ENCODE results near the gene MRPL58. TPM values are rescaled to one million over a fixed set of nuclear protein-coding genes. Genes with fewer than 3 reads are reported as not detected.
A peak's percentile ranks its signal among the peaks of the same experiment; 100 is the strongest.

The MRPL58 gene
- total RNA-seq, 1 experiment from 2014 or later, result 55.2 TPM

DNA sequence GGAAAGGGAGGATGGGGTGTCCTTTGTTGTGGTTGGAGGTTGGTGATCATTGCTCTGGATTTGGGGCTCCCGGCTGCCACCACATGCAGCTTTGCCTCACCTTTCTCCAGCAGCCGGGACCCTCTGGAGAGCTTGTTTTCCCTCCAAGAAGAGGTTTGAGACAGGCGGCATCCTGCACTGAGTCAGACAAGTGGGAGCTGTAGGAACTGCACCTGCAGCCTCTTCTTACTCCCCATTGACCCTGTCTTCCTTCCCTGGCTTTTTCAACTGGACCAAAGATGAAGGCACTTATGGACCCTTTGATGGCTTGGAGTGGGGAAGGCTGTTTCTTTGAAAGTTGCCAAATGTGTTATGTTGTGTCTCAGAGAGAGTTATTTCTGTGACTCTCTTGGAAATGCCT lies 51.2 kb downstream of the MRPL58 start:
- Histone ChIP-seq H3K4me3 (ENCODE audit: low read depth in 2 of 2, low read length in 2 of 2) (no peak overlapping the region), H3K36me3 (ENCODE audit: control insufficient read depth, insufficient read depth, low read length) (0 out of 2 replicates have a peak, but pooled peaks cover 2% of the 10 kb centered on the region), H3K4me1 (ENCODE audit: control insufficient read depth, insufficient read depth, low read length) (no peaks in the 10 kb centered on the region), H3K27ac (ENCODE audit: low read length) (no peak overlapping the region), H3K27me3 (ENCODE audit: control insufficient read depth, insufficient read depth, low read length) (no peaks in the 10 kb centered on the region), H3K9me3 (ENCODE audit: control insufficient read depth, insufficient read depth, low read depth, low read length) (no peaks in the 10 kb centered on the region)
- intact Hi-C loops (cut with micrococcal nuclease; ENCODE audit: unreplicated experiment), result no loop called here
- ATAC-seq (0 out of 2 replicates have a peak, but pooled peaks have one; percentile 44), DNase-seq (ENCODE audit: low read depth, low spot score) (no peak)
- POLR2A ChIA-PET, result no interaction called here
- CTCF ChIA-PET, result interaction anchor here (0.6 kb wide), 2 partner anchors 41 to 351 kb away, joined by 3 to 8 read pairs; no protein-coding TSS in a partner anchor
- in situ Hi-C loops (cut with HindIII; ENCODE audit: low pct_unique_long_range_greater_than_20kb, low sequenced_read_pairs), result no loop called here
- TF ChIP-seq, protein P1, sequence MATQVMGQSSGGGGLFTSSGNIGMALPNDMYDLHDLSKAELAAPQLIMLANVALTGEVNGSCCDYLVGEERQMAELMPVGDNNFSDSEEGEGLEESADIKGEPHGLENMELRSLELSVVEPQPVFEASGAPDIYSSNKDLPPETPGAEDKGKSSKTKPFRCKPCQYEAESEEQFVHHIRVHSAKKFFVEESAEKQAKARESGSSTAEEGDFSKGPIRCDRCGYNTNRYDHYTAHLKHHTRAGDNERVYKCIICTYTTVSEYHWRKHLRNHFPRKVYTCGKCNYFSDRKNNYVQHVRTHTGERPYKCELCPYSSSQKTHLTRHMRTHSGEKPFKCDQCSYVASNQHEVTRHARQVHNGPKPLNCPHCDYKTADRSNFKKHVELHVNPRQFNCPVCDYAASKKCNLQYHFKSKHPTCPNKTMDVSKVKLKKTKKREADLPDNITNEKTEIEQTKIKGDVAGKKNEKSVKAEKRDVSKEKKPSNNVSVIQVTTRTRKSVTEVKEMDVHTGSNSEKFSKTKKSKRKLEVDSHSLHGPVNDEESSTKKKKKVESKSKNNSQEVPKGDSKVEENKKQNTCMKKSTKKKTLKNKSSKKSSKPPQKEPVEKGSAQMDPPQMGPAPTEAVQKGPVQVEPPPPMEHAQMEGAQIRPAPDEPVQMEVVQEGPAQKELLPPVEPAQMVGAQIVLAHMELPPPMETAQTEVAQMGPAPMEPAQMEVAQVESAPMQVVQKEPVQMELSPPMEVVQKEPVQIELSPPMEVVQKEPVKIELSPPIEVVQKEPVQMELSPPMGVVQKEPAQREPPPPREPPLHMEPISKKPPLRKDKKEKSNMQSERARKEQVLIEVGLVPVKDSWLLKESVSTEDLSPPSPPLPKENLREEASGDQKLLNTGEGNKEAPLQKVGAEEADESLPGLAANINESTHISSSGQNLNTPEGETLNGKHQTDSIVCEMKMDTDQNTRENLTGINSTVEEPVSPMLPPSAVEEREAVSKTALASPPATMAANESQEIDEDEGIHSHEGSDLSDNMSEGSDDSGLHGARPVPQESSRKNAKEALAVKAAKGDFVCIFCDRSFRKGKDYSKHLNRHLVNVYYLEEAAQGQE (IDR thresholded peaks at IDR 0.05; ENCODE audit: insufficient read depth in 1 of 2, low read depth in 2 of 2, low read length in 1 of 2), result no peak
- TF ChIP-seq, protein P2, sequence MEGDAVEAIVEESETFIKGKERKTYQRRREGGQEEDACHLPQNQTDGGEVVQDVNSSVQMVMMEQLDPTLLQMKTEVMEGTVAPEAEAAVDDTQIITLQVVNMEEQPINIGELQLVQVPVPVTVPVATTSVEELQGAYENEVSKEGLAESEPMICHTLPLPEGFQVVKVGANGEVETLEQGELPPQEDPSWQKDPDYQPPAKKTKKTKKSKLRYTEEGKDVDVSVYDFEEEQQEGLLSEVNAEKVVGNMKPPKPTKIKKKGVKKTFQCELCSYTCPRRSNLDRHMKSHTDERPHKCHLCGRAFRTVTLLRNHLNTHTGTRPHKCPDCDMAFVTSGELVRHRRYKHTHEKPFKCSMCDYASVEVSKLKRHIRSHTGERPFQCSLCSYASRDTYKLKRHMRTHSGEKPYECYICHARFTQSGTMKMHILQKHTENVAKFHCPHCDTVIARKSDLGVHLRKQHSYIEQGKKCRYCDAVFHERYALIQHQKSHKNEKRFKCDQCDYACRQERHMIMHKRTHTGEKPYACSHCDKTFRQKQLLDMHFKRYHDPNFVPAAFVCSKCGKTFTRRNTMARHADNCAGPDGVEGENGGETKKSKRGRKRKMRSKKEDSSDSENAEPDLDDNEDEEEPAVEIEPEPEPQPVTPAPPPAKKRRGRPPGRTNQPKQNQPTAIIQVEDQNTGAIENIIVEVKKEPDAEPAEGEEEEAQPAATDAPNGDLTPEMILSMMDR (IDR thresholded peaks at IDR 0.05), result no peak
- TF ChIP-seq SIN3A (IDR thresholded peaks at IDR 0.05; ENCODE audit: borderline replicate concordance, insufficient read depth, low read depth, low read length), result no peak
- TF ChIP-seq TCF7L2 (IDR thresholded peaks at IDR 0.05; ENCODE audit: low read depth, low read length), result no peak
- no TSS peak for BruUV-seq (replicated peaks)

DNA sequence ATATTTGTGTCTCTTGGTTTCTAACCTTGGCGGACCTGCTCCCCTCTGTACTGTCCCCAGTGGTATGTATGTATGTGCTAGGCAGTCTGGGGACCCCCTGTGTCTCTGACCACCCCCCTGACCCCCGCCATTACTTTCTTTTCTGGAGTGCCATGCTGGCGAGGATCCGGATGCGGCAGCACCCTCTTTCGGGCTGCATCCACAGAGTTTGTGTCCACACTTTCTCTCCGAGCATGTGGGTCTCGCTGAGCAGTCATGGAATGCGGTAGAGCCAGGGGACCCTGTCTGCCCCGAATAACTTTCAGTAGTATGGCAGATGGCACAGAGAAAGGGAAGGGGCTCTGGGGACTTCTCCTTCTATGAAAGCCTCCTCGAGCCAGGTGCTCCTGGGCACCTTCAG lies 51.6 kb downstream of the MRPL58 start:
- Histone ChIP-seq H3K27me3 (ENCODE audit: control insufficient read depth, insufficient read depth, low read length) (no peaks in the 10 kb centered on the region), H3K36me3 (ENCODE audit: control insufficient read depth, insufficient read depth, low read length) (0 out of 2 replicates have a peak, but pooled peaks cover 2% of the 10 kb centered on the region), H3K27ac (ENCODE audit: low read length) (no peak overlapping the region), H3K4me1 (ENCODE audit: control insufficient read depth, insufficient read depth, low read length) (no peaks in the 10 kb centered on the region), H3K4me3 (ENCODE audit: low read depth in 2 of 2, low read length in 2 of 2) (no peak overlapping the region), H3K9me3 (ENCODE audit: control insufficient read depth, insufficient read depth, low read depth, low read length) (no peaks in the 10 kb centered on the region)
- DNase-seq (ENCODE audit: low read depth, low spot score) (no peak), ATAC-seq (no peak)
- CTCF ChIA-PET, result no interaction called here
- intact Hi-C loops (cut with micrococcal nuclease; ENCODE audit: unreplicated experiment) (no loop called here), in situ Hi-C loops (cut with HindIII; ENCODE audit: low pct_unique_long_range_greater_than_20kb, low sequenced_read_pairs) (no loop called here)
- BruUV-seq (replicated peaks), result TSS peak; percentile 47
- POLR2A ChIA-PET, result no interaction called here
- TF ChIP-seq SIN3A (IDR thresholded peaks at IDR 0.05; ENCODE audit: borderline replicate concordance, insufficient read depth, low read depth, low read length) (no peak), TCF7L2 (IDR thresholded peaks at IDR 0.05; ENCODE audit: low read depth, low read length) (no peak), POLR2AphosphoS5 (IDR thresholded peaks at IDR 0.05; ENCODE audit: low read depth, low read length) (no peak)
- TF ChIP-seq, protein P1 (IDR thresholded peaks at IDR 0.05; ENCODE audit: insufficient read depth in 1 of 2, low read depth in 2 of 2, low read length in 1 of 2), result no peak
- TF ChIP-seq, protein P2 (IDR thresholded peaks at IDR 0.05), result no peak
